HG03066 (cell line): ENCODE data around the gene AJUBA.
A peak's percentile ranks its signal among the peaks of the same experiment; 100 is the strongest.
"Not testable (repeated sequence)": the region's sequence is repeated elsewhere in the genome, so short reads cannot be mapped to it uniquely, and the experiment has no call there.

Source experiments
- ATAC-seq: cut with Tn5 transposase; IDR thresholded peaks from one replicate; pipeline ENCODE4 v1.9.1; 2021; ENCODE audit warnings: low read depth; ENCODE audit not compliant: unreplicated experiment

AJUBA gene

DNA sequence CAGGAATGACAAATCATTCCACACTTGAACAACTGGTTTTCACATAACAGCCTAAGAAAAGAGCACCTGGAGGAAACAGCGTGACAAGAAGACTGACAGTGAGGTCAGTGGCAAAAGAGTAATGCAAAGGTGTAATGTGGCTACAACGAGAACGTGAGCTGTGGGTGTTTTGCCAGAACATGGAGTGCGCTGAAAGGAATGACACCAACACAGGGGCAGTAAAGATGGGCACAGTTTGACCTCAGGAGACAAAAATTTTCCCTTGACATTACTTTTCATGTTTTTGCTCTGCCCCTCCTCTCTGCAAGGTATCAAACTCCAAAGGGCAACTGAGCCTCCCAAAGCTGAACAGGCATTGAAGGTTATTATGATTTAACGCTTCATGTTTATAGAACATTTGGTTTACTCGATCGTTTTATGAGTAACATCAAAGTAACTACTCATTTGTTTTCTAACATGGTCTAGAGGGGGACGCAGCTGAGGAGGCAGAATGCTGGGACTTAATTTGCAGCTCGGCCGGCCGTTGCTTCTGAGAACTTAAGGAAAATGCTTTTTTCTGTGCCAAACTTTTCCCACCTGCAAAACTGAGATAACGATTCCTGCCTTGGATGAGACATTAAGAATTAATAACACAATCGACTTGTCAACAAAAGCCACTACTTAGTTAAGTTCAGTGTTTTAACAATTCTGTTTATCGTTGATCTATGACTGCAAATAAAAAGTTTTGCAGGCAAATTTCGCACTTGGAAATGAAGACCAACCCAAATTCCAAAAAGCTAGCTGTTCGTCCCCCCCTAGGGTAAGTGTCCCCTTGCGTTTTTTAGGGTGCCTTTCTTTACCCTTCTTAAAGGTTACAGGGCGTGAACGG, 26.4 kb downstream of the AJUBA start:
- no peak for ATAC-seq

DNA sequence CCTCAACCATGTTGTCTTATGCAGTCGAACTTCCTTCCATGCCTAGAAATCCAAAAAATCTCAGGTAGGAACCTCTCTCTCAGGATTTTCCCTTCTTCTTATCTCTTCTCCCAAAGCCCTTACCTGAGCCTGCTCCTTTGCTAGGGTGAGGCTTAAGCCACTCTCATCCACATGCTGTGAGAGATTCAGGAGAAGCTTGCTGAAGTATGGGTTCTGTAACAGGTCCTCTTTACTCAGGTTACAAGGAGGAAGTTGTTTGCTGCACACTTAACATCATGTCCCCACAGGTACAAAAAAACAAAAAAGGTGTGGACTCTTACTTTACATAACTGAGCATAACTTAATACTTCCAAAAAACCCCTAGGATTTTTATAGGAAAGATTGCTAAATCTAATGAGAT, 29.9 kb downstream of the AJUBA start:
- ATAC-seq: no peak

DNA sequence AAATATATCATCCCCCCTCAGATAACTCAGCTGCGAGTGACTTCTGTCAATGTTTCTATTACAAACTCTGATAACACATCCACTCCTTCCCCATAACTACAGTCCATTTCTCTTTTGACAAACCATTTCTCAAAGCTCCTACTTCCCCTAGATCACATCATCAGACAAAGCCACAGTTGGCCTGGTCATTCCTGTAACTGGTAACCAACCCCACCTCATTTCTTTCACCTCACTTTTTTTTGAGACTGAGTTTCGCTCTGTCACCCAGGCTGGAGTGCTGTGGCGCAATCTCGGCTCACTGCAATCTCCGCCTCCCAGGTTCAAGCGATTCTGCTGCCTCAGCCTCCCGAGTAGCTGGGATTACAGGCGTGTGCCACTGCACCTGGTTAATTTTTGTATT, 30.6 kb downstream of the AJUBA start:
- ATAC-seq: not testable (repeated sequence)

DNA sequence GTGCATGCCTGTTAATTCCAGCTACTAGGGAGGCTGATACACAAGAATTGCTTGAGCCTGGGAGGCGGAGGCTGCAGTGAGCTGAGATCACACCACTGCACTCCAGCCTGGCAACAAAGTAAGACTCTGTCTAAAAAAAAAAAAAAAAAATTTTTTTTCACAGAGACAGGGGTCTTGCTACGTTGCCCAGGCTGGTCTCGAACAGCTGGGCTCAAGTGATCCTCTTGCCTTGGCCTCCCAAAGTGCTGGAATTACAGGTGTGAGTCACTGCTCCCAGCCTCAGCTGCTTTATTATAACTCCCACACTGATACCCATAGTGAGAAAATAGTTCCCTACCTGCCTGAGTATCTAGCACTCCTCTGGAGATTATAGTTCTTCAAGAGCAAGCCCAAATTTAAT, 36.7 kb downstream of the AJUBA start:
- no peak for ATAC-seq

DNA sequence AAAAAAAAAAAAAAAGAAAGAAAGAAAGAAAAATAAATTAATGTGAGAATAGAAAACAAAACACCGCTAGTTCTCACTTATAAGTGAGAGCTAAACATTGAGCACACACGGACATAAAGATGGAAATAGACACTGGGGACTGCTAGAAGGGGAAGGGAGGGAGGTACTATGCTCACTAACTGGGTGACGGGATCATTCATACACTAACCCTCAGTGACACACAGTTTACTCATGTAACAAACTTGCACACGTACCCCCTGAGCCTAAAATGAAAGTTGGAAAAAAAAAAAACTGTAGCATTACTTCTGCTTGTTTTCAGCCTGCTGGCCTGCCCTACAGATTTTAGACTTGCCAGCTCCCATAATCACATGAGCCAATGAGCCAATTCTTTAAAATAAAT, 42.7 kb downstream of the AJUBA start:
- ATAC-seq: no peak

DNA sequence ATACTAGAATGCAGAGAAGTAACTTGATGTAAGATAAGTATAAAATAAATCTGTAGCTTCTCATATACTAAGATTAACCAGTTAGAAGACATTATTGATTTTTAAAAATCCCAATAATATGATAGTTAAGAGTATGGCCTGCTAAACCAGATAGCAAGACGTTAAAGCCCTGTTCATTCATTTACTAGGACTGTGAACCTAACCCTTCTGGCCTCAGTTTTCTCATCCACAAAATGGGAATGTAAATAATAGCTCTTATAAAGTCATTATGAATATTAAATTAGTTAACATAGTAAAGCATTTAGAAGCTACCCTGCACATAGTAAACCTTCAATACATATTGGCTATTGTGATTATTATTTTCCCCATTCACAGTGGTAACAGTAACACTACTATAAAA, 47.2 kb downstream of the AJUBA start:
- ATAC-seq: no peak

DNA sequence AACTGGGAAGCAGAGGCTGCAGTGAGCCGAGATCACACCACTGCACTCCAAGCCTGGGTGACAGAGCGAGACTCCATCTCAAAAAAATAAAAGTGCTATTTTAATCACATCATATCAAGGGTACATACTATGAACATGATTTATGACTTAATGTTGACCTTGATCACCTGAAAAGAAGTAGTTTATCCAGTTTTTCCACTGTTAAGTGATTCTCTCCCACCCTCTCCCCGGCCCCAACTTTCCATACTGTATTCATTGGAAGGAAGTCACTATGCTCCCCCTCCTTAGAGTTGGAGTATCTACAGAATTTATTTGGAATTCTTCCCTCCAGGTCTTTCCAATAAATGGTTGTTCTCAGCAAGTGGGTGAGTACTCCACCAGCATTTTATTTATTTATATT, 50.2 kb downstream of the AJUBA start:
- no peak for ATAC-seq

DNA sequence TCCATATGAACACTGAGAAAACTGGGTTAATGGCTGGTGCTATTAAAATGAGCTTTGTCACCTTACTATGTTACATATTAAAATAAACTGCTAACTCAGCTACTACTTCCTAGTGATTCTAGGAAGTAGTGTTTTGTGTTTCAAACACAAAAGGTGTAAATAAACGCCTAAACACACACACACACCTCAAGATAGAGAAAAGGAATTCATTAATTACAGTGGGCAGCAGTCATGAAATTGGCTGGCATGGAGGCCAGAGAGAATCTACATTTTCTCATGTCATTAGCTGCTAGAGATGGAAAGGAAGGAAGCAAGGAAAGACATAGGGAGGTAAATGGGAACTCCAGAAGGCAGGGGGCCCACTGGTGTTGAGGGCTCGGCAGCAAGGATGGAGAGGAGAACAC, 52.4 kb downstream of the AJUBA start:
- ATAC-seq: no peak

DNA sequence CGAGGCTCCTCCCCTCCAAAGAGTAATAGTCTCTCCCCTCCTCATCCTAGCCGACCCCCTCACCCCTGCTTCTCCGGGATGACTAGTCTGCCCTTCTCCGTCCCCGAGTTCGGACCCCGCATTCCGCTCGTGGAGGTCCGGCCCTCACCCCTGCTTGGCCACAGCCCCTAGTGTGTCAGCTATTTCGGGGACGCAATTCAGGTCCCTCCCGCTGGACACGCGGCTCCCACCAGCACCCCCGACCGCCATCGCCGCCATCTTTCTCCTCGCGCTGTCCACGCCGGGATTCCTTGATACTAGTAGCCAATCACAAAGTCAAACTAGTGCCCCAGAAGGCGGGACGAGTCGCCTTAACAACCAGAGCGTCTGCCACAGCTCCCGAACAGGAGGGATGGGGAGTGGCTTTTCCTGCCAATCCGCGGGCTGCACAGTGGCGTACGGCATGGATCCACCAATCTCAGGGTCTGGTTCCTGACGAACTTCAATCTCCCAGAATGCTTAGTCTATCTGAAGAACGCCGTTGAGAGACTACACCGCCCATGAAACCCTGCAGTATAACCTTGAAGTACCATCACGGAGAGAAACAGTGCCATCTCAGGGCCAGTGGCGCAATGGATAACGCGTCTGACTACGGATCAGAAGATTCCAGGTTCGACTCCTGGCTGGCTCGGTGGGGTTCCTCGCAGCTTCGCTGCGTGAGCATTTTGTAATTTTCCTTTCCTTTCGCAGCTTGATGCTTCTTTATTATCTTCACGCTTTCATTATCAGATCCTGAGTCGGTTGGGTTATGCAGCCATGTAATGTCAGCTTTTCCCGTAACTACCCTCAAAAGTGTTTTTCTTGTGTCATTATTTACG, 53.0 kb downstream of the AJUBA start, which contains the start of gene PRMT5:
PRMT5 (minus strand) TSS at position 273 of the 857 bp plus-strand sequence; CDS start at position 258, 15 bp downstream.
- ATAC-seq: peak; percentile 90

DNA sequence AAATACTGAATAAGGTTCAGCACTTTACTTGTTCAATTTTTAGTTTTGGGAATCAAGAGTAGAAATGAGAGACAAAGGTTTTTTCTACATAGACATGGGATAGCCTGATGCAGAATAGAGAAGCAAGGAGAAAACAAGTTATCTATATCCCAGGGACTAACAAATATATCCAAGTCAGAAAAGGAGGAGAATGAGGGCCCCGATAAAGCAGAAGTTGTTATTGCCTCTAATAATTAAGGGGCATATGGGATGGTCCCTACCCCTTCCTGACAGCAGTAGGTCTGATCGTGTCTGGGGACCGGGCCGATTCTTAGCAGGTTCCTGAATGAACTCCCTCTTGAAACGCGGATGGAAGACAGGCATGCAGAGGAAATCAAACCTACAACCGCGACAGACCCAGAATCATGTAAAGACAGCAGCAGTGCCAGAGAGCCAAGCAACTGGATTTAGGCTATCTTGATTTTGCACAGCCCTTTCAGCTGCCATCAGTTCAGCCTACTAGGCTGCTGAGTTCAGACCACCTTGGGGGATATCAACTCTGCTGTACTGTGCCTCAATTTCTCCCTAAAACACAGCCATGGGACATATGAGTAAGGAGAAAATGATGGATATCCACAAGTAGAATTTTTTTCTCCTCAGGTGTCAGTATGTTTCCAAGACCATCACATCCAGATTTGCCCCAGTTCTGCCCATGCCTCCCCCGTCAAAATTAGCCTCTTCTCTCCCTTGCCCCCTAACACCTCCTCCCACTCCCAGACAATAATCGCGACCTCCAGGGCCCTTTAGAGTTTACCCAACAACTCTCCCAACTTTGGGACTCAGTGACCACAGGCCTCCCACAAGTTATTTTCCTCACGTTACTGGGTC, 53.9 kb downstream of the AJUBA start:
- ATAC-seq: no peak

DNA sequence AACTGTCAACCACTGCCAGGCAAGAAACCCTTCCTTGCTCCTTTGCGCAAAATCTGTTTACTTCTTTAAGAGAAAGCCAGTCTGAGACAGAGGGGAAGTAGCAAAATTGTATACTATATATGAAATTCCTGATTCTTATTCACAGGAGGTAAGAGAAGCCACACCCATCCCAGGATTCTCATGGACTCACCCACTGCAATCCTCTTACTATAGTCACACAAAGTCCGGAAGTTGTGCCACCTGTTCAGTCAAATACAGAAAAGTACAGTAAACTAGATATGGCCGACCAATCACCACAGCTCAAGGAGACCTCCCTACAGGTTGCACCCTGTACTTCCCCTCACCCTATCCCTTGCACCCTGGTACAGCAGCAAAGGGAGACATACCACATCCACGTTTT, 56.0 kb downstream of the AJUBA start:
- ATAC-seq: no peak

DNA sequence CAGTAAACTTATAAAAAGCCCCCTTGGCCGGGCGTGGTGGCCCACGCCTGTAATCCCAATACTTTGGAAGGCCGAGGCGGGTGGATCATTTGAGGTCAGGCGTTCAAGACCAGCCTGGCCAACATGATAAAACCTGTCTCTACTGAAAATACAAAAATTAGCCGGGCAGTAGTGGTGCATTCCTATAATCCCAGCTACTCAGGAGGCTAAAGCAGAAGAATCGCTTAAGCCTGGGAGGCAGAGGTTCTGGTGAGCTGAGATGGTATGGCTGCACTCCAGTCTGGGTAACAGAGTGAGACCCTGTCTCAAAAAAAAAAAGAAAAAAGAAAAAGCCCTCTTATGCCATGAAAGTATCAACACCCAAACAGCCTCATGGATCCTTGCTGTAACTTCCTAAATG, 56.8 kb downstream of the AJUBA start:
- ATAC-seq: no peak

DNA sequence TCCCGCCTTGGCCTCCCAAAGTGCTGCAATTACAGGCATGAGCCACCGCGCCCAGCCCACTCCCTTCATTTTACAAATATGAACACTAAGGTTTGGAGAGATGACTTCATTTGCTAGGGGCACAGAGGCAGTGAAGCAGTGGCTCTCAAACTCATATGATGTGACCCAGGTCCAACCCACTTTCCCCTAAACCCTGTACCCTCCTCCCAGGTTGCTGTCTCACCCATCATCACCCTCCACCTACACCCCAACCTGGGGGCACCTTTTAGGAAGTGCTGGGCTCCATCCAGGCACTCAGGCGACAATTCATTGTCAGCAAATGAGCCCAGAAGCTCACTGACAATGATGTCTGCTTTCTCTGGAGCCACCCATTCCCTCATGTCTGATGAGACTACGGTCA, 58.6 kb downstream of the AJUBA start:
- ATAC-seq: no peak

DNA sequence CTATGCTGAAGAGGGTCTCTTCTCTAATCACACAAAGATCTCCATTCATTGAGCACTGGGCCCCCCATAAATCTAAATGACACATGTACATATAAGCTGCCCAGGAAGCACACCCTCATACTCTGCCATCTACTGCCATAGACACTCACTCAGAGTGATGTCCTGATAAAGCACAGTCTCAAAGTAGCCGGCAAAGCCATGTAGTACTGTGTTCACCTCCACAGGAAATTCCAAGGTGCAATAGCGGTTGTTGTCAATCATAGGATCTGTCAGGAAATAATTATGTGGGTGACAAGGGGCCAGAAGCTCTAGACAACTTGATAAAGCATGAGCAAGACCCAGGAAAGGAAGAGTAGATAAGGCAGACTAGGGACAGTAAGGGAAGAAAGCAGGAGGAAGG, 60.1 kb downstream of the AJUBA start:
- no peak for ATAC-seq
